BJ (cell line): ENCODE results near the gene ASAP2. TPM values are rescaled to one million over a fixed set of nuclear protein-coding genes. Genes with fewer than 3 reads are reported as not detected.

Source experiments
- CTCF ChIA-PET: fragments of 350-600 bp; formaldehyde crosslinking; extraction: SDS; loops from one replicate; lab custom pipeline; 2021; ENCODE audit warnings: antibody characterized with exemption, inconsistent platforms; lab: Yijun Ruan, JAX
- POLR2A ChIA-PET: fragments of 300-600 bp; sonication (Branson Sonifier 250); formaldehyde crosslinking; extraction: SDS; loops from one replicate; lab custom pipeline; 2021; ENCODE audit warnings: antibody characterized with exemption; lab: Charles Lee
- DNase-seq: peaks from one replicate; pipeline ENCODE4 v3.0.0-alpha.2; 2011; ENCODE audit warnings: low read depth
- H3K27me3 ChIP-seq: 2 replicates; pipeline ENCODE4 v1.6.0; 2011; ENCODE audit warnings: low read length; ENCODE audit not compliant: control insufficient read depth, insufficient read depth
- H3K36me3 ChIP-seq: 2 replicates; pipeline ENCODE4 v1.5.1; 2011; ENCODE audit warnings: low read length; ENCODE audit not compliant: control insufficient read depth, insufficient read depth
- H3K4me3 ChIP-seq: 2 replicates; pipeline ENCODE4 v1.5.1; 2011; ENCODE audit warnings: low read depth, mild to moderate bottlenecking, control low read depth, low read length
- polyA plus RNA-seq: library from polyadenylated mRNA; depleted of rRNA; stranded (reverse); fragments of >200 nt; gene quantifications from 2 replicates; pipeline ENCODE4 v1.2.3, GENCODE V29; 2011
- TF ChIP-seq, protein P1 (sequence below): IDR thresholded peaks from 2 replicates; pipeline ENCODE4 v1.5.1; 2011; ENCODE audit warnings: low read depth, mild to moderate bottlenecking, control low read depth, inconsistent platforms, low read length, moderate library complexity; ENCODE audit not compliant: insufficient read depth

ASAP2 gene
- polyA plus RNA-seq, 1 experiment, result 14.1 TPM

DNA sequence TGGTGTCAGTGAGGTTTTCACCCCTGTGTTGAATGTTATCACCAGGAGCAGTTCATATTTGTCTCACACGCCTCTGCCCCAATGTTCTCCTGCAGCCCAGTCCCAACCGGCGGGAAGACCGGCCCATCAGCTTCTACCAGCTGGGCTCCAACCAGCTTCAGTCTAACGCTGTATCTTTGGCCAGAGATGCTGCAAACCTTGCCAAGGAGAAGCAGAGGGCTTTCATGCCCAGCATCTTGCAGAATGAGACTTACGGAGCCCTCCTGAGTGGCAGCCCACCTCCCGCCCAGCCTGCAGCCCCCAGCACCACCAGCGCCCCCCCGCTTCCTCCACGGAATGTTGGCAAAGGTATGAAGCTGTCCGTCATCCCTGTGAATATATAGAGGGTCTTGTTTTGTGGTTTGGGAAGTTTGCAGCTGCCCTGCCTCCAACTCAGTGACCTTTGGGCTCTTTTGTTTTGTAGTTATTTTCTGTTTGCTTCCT, 181.6 kb downstream of the ASAP2 start:
- H3K36me3 ChIP-seq, result peaks cover 19% of the 10 kb centered on the region
- POLR2A ChIA-PET, result interaction anchor here (0.6 kb wide), 1 partner anchor 244 kb away, joined by 7 read pairs; no protein-coding TSS in a partner anchor
- no peak for DNase-seq

DNA sequence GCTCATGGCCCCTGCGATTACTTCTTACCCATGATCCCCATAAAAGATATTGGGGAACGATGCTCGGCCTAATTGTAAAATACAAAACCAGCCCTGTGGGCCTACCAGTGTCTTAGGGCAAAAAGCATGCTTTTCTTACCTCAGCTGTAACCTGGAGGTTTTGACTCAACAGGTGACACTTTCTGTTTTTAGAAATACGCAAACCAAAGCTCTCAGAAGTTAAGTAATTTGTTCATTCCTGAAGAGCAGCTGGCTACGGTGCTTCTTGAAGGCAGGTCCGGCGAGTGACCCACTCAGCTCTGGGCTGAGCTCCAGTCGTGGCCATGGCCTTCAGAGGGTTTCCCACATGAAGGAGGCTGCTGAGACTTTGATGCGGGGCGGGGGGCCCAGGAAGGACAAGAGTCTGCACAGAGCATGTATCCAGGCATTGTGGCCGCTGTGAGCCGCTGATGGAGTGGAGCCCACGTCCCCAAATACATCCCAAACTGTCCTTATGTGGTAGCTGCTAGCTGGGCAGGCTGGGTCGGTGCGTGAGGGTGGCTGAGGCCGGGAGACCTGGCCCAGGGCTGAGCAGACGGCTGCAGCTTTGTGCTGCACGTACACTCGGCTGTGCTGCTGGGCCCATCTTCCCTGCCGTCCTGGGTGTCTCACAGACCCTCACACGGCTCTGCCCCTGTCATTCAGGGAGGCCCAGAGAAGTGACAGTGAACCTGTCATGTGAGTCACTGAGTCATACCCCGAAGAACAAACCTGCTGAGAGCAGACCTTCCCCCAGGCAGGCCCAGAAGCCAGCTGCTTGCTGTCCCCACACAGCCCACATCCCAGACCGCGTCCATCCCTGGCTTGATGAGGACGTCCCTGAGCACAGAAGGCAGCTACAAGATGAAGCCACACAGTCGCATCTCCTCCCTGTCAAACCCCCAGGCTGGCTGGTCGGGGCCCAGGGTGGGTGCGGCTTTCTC, 182.6 kb downstream of the ASAP2 start:
- TF ChIP-seq, protein P1, sequence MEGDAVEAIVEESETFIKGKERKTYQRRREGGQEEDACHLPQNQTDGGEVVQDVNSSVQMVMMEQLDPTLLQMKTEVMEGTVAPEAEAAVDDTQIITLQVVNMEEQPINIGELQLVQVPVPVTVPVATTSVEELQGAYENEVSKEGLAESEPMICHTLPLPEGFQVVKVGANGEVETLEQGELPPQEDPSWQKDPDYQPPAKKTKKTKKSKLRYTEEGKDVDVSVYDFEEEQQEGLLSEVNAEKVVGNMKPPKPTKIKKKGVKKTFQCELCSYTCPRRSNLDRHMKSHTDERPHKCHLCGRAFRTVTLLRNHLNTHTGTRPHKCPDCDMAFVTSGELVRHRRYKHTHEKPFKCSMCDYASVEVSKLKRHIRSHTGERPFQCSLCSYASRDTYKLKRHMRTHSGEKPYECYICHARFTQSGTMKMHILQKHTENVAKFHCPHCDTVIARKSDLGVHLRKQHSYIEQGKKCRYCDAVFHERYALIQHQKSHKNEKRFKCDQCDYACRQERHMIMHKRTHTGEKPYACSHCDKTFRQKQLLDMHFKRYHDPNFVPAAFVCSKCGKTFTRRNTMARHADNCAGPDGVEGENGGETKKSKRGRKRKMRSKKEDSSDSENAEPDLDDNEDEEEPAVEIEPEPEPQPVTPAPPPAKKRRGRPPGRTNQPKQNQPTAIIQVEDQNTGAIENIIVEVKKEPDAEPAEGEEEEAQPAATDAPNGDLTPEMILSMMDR, result no peak
- Histone ChIP-seq H3K4me3 (no peak overlapping the region), H3K36me3 (peaks cover 19% of the 10 kb centered on the region), H3K27me3 (no peaks in the 10 kb centered on the region)
- ChIA-PET POLR2A (interaction anchor here (0.6 kb wide), 1 partner anchor 245 kb away, joined by 7 read pairs; no protein-coding TSS in a partner anchor), CTCF (no interaction called here)
- DNase-seq, result no peak

More for the DNA sequence above, 181.6 kb downstream of the ASAP2 start:
- Histone ChIP-seq H3K27me3 (no peaks in the 10 kb centered on the region), H3K4me3 (no peak overlapping the region)
- CTCF ChIA-PET, result no interaction called here
- TF ChIP-seq, protein P1, result no peak

DNA sequence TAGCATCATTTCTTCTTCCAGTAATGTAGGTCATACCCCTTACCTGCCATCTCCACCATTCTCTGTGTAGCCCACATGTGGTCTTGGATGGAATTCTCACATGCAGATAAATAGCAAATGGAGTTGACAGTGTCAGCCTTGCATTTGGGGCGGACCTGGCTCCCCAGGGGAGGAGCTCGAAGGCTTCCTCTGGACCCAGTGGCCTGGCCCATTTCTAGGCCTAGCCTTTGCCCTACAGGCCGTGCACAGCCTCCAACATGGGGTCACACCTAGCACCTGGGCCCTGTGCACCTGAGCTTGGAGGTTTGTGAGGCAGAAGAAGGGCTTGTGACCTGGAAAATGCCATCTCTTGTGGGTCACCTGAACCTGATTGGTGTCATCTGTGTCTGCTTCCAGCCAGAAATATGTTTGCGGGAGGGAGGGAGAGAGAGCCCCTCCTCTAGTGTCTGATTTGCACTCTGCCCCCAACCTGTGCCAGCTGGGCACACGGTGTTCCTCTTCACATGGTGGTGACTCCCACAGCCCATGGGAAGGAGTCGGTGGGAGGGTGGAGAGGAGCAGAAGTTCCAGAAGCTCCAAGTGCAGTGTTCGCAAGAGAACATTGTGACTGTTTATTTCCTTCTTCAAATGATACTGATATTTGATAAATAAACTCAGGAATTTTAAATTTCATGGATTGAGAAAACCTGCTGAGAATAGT, 183.7 kb downstream of the ASAP2 start:
- Histone ChIP-seq H3K27me3 (no peaks in the 10 kb centered on the region), H3K4me3 (no peak overlapping the region), H3K36me3 (peaks cover 17% of the 10 kb centered on the region)
- DNase-seq, result no peak
- ChIA-PET POLR2A (no interaction called here), CTCF (no interaction called here)
- TF ChIP-seq, protein P1, result no peak

DNA sequence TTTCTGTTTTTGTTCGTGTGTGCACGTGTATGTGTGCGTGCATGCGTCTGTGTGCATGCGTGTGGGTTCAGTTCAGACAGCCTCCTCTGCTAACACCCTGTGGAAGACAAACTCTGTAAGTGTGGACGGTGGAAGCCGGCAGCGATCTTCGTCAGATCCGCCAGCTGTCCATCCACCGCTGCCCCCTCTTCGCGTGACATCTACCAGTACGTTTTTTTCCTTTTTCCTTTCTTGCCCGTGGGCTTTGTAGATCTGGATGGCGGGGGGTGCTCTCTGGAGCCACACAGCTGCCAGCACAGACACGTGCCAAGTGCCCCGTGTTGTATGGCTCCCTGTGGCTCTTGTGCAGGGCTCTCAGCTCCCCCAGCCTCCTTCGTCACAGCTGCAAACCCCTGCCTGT, 184.4 kb downstream of the ASAP2 start:
- DNase-seq, result no peak
- Histone ChIP-seq H3K27me3 (no peaks in the 10 kb centered on the region), H3K4me3 (no peak overlapping the region), H3K36me3 (peaks cover 17% of the 10 kb centered on the region)
- POLR2A ChIA-PET, result no interaction called here
- TF ChIP-seq, protein P1, result no peak
- CTCF ChIA-PET, result no interaction called here
